Measurements from ENCODE around the gene NEMP1. TPM values are rescaled to one million over a fixed set of nuclear protein-coding genes. Genes with fewer than 3 reads are reported as not detected.

The NEMP1 gene
- total and polyA plus RNA-seq, 2 donors (not counting 1 experiment from before 2014, with no cell fraction given): 8.4 to 11.1 TPM

DNA sequence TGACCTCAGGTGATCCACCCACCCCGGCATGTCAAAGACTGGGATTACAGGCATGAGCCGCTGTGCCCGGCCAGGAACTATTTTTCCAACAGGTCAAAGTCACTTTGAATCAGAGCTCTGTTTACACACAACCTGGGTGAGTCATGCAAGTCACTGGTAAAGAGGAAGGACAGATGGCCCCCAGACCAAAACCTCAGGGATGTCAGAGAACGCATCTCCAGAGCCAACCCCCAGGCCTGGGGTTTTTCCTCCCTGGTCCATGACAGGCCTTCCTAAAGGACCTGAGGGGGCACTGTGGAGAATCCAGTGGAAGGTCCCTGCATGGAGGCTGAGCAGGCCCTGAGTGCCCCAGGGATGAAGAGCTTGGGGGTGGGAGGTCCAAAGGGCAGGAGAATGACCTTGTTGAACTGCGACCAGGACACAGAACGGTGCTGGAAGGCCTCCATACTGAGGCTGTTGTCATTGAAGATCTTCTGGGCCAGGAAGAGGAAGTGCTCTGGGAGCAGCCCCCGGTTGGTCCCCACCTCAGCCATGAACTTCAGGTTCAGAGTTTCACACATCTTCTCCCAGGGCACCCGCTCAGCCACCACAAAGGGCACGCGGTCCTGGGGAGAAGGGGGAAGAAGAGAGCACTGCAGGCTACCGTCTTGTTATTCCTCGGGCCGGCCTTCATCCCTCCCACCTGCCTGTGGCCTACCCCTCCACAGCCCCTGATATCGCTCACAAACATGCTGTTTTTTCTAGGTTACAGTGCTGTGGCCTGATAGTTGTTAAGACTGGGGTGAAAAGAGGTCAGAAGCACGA lies 23.5 kb upstream of the NEMP1 start:
- Histone ChIP-seq H4K20me1 (ENCODE audit: control insufficient read depth, extremely low read depth, insufficient read depth, low read length) (no peaks in the 10 kb centered on the region), H3K9ac (ENCODE audit: insufficient read depth, low read length) (no peak overlapping the region), H3K9me3 (ENCODE audit: control insufficient read depth, insufficient read depth, low read depth, low read length) (no peaks in the 10 kb centered on the region), H3K79me2 (ENCODE audit: control insufficient read depth, insufficient read depth, low read length) (no peaks in the 10 kb centered on the region), H3K4me1 (ENCODE audit: control insufficient read depth, extremely low read depth, insufficient read depth, low read length) (no peaks in the 10 kb centered on the region), H3K36me3 (ENCODE audit: control insufficient read depth, insufficient read depth, low read length) (peaks cover 31% of the 10 kb centered on the region), H3K27me3 (ENCODE audit: control insufficient read depth, insufficient read depth, low read length) (no peaks in the 10 kb centered on the region), H3K27ac (ENCODE audit: insufficient read depth, low read length) (peak overlapping the region; percentile 9), H2AFZ (ENCODE audit: low read length) (no peak overlapping the region), H3K4me2 (ENCODE audit: extremely low read depth, insufficient read depth, low read length) (no peak overlapping the region), H3K4me3 (replicated peaks in 1 of 4; ENCODE audit: control extremely low read depth in 1 of 4, insufficient read depth in 1 of 4, low read depth in 3 of 4, low read length in 4 of 4) (no peak overlapping the region)
- no peak for TF ChIP-seq EZH2 (IDR thresholded peaks at IDR 0.05; ENCODE audit: low read length, missing control alignments)
- TF ChIP-seq, protein P1, sequence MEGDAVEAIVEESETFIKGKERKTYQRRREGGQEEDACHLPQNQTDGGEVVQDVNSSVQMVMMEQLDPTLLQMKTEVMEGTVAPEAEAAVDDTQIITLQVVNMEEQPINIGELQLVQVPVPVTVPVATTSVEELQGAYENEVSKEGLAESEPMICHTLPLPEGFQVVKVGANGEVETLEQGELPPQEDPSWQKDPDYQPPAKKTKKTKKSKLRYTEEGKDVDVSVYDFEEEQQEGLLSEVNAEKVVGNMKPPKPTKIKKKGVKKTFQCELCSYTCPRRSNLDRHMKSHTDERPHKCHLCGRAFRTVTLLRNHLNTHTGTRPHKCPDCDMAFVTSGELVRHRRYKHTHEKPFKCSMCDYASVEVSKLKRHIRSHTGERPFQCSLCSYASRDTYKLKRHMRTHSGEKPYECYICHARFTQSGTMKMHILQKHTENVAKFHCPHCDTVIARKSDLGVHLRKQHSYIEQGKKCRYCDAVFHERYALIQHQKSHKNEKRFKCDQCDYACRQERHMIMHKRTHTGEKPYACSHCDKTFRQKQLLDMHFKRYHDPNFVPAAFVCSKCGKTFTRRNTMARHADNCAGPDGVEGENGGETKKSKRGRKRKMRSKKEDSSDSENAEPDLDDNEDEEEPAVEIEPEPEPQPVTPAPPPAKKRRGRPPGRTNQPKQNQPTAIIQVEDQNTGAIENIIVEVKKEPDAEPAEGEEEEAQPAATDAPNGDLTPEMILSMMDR (conservative IDR thresholded peaks at IDR 0.05 in 1 of 2, IDR thresholded peaks at IDR 0.05 in 1 of 2; ENCODE audit: low read depth in 1 of 2, low read length in 2 of 2): no peak
- no peak for DNase-seq (ENCODE audit: low read depth in 2 of 2)

DNA sequence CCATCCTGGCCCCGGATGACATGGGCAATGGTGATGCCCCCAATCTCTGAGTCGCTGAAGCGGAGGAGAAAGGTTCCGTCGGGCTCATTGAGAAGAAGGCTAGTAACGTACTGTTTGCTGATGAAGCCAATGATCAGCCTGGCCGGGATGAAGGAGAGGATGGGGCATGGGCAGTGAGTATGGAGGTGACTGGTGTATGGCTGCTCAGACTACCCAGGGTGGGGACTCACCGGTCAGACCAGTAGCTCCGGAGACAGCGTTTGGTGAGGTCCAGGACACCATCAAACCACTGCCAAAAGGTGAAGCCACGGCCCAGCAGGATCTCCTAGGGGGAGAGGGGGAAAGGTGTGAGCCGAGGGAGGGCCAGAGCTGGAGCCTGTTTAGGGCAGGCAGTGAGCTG lies 21.2 kb upstream of the NEMP1 start:
- no peaks in the 10 kb centered on the region for H4K20me1 ChIP-seq (ENCODE audit: control insufficient read depth, extremely low read depth, insufficient read depth, low read length)
- no peaks in the 10 kb centered on the region for H3K79me2 ChIP-seq (ENCODE audit: control insufficient read depth, insufficient read depth, low read length)
- H3K27ac ChIP-seq (ENCODE audit: insufficient read depth, low read length): no peak overlapping the region
- no peak for TF ChIP-seq EZH2 (IDR thresholded peaks at IDR 0.05; ENCODE audit: low read length, missing control alignments)
- TF ChIP-seq, protein P1 (conservative IDR thresholded peaks at IDR 0.05 in 1 of 2, IDR thresholded peaks at IDR 0.05 in 1 of 2; ENCODE audit: low read depth in 1 of 2, low read length in 2 of 2): no peak
- H3K4me1 ChIP-seq (ENCODE audit: control insufficient read depth, extremely low read depth, insufficient read depth, low read length): peaks cover 2% of the 10 kb centered on the region
- DNase-seq (ENCODE audit: low read depth in 2 of 2): no peak
- no peak overlapping the region for H3K4me2 ChIP-seq (ENCODE audit: extremely low read depth, insufficient read depth, low read length)
- H3K27me3 ChIP-seq (ENCODE audit: control insufficient read depth, insufficient read depth, low read length): no peaks in the 10 kb centered on the region
- H3K9me3 ChIP-seq (ENCODE audit: control insufficient read depth, insufficient read depth, low read depth, low read length): no peaks in the 10 kb centered on the region
- H3K4me3 ChIP-seq (replicated peaks in 1 of 4; ENCODE audit: control extremely low read depth in 1 of 4, insufficient read depth in 1 of 4, low read depth in 3 of 4, low read length in 4 of 4): no peak overlapping the region
- no peak overlapping the region for H3K9ac ChIP-seq (ENCODE audit: insufficient read depth, low read length)
- H2AFZ ChIP-seq (ENCODE audit: low read length): no peak overlapping the region
- H3K36me3 ChIP-seq (ENCODE audit: control insufficient read depth, insufficient read depth, low read length): peaks cover 34% of the 10 kb centered on the region

DNA sequence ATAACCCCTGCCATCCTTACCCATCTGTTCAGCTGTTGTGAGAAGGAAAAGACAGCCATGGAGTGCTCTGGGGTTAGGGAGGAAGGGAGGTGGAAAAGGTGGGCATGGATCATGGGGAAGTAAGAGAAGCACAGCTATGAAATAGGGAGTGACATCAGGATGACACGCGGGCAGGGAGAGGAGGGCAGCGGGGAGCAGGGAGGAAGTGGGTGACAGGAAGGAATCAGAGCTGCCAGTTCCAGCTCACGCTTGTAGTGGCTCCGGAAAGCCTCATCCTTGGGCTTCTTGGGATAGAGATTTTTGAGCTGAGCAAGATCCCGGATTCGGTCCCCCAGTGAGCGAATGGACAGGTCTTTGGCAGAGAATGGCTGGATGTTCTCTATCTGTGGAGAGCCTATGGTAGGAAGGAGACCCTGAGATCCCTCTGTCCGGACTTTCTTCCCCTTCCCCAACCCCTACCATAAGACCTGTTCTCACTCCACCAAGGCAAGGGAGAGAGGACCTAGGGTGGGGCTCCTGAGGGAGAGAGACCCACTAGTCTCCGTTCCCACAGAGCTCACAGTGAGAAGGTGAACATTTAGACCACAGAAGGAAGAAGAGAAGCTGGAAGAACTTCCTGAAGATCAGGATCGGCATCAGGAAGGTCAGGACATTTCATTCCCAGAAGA lies 20.6 kb upstream of the NEMP1 start:
- no peaks in the 10 kb centered on the region for H3K9me3 ChIP-seq (ENCODE audit: control insufficient read depth, insufficient read depth, low read depth, low read length)
- no peak overlapping the region for H2AFZ ChIP-seq (ENCODE audit: low read length)
- H3K79me2 ChIP-seq (ENCODE audit: control insufficient read depth, insufficient read depth, low read length): peaks cover 3% of the 10 kb centered on the region
- H3K36me3 ChIP-seq (ENCODE audit: control insufficient read depth, insufficient read depth, low read length): peaks cover 33% of the 10 kb centered on the region
- DNase-seq (ENCODE audit: low read depth in 2 of 2): no peak
- TF ChIP-seq EZH2 (IDR thresholded peaks at IDR 0.05; ENCODE audit: low read length, missing control alignments): no peak
- TF ChIP-seq, protein P1 (conservative IDR thresholded peaks at IDR 0.05 in 1 of 2, IDR thresholded peaks at IDR 0.05 in 1 of 2; ENCODE audit: low read depth in 1 of 2, low read length in 2 of 2): no peak
- H3K4me2 ChIP-seq (ENCODE audit: extremely low read depth, insufficient read depth, low read length): no peak overlapping the region
- H3K4me3 ChIP-seq (replicated peaks in 1 of 4; ENCODE audit: control extremely low read depth in 1 of 4, insufficient read depth in 1 of 4, low read depth in 3 of 4, low read length in 4 of 4): no peak overlapping the region
- no peak overlapping the region for H3K9ac ChIP-seq (ENCODE audit: insufficient read depth, low read length)
- no peaks in the 10 kb centered on the region for H4K20me1 ChIP-seq (ENCODE audit: control insufficient read depth, extremely low read depth, insufficient read depth, low read length)
- H3K27ac ChIP-seq (ENCODE audit: insufficient read depth, low read length): no peak overlapping the region
- peaks cover 7% of the 10 kb centered on the region for H3K4me1 ChIP-seq (ENCODE audit: control insufficient read depth, extremely low read depth, insufficient read depth, low read length)
- no peaks in the 10 kb centered on the region for H3K27me3 ChIP-seq (ENCODE audit: control insufficient read depth, insufficient read depth, low read length)

Measured in fibroblast of lung (primary cell).